Activated CD8-positive, alpha-beta memory T cell treated with anti-CD3 and anti-CD28 coated beads, Interleukin-2, amount 10 ng/mL, durations not matched to agents 7 days and 5 days (primary cell): ENCODE measurements around the gene EHBP1L1. TPM values are rescaled to one million over a fixed set of nuclear protein-coding genes. Genes with fewer than 3 reads are reported as not detected.

ENCODE experiments used
- ATAC-seq: fragments of 150-1000 bp; cut with Tn5 transposase; one replicate; pipeline ENCODE4 v1.10.0; 2021; ENCODE audit warnings: moderate library complexity
- CTCF ChIA-PET: fragments of 350-600 bp; sonication (Branson Sonifier 250); formaldehyde crosslinking; loops from one replicate; lab custom pipeline; 2021; ENCODE audit warnings: antibody characterized with exemption; lab: Charles Lee
- DNase-seq: peaks from one replicate; pipeline ENCODE4 v3.0.0-alpha.2; 2020
- H3K27ac Mint-ChIP-seq: one replicate; pipeline ENCODE4 v1.8.0; 2021; ENCODE audit warnings: mild to moderate bottlenecking, mixed read lengths
- H3K27me3 Mint-ChIP-seq: one replicate; pipeline ENCODE4 v1.8.0; 2021; ENCODE audit warnings: mixed read lengths
- H3K36me3 Mint-ChIP-seq: one replicate; pipeline ENCODE4 v1.8.0; 2021; ENCODE audit warnings: mild to moderate bottlenecking, mixed read lengths
- H3K4me1 Mint-ChIP-seq: one replicate; pipeline ENCODE4 v1.8.0; 2021; ENCODE audit warnings: mixed read lengths
- H3K4me3 Mint-ChIP-seq: one replicate; pipeline ENCODE4 v1.8.0; 2021; ENCODE audit warnings: mild to moderate bottlenecking, moderate library complexity, mixed read lengths
- H3K9me3 Mint-ChIP-seq: one replicate; pipeline ENCODE4 v1.8.0; 2022; ENCODE audit warnings: low read depth, mixed read lengths
- total RNA-seq, 2 experiments: library from RNA; stranded (reverse); gene quantifications; one replicate each; pipeline ENCODE4 v1.2.3, GENCODE V29; 2021

EHBP1L1 gene
- total RNA-seq, result 100 to 1,000 TPM; 138 to 140 TPM

DNA sequence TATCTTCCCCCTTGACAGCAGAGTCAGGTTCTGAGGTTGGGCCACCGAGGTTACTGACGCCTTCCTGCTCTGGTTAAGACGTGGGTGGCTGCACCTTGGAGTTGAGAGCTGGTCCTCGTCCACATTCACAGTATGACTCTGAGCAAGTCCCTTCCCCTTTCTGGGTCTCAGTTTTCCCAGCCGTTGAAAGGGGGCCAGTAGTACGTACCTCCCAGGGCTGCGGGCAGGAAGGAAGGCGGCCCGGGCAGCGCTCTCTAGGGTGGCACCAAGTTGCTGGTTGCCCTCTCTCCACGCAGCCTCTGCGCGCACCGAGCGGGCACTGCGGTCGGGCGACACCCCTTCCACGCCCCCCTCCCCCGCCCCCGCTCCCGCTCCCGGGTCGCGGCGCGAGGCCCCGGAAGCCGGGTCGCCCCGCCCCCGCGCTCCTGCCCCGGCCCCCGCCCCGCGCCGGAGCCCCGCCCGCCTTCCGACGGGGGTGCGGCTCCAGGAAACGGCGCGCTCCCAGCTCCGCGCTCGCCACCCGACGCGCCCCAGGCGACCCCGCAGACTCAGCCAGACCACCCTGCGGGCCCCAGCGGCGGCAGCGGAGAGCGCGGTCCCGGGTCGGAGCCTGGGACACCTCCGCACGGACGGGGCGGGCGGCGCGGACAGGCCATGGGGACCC lies at the start of gene EHBP1L1:
EHBP1L1 (plus strand) TSS at position 486 of the 664 bp plus-strand sequence. CDS start 250 bp downstream, outside the sequence.
- peak; percentile 89 for DNase-seq
- peak; percentile 40 for ATAC-seq
- Mint-ChIP-seq H3K27ac (peak within 1 kb of the TSS; percentile 91), H3K9me3 (no peaks in the 10 kb centered on the region), H3K27me3 (no peaks in the 10 kb centered on the region), H3K4me3 (peak within 1 kb of the TSS; percentile 84), H3K36me3 (peaks cover 15% of the 10 kb centered on the region), H3K4me1 (peaks cover 49% of the 10 kb centered on the region)
- CTCF ChIA-PET, result interaction anchor here (0.9 to 7.1 kb wide), 8 partner anchors 10 to 78 kb away, joined by 3 to 172 read pairs (median 4); partner anchors contain the start of genes KCNK7, MAP3K11 and PCNX3

DNA sequence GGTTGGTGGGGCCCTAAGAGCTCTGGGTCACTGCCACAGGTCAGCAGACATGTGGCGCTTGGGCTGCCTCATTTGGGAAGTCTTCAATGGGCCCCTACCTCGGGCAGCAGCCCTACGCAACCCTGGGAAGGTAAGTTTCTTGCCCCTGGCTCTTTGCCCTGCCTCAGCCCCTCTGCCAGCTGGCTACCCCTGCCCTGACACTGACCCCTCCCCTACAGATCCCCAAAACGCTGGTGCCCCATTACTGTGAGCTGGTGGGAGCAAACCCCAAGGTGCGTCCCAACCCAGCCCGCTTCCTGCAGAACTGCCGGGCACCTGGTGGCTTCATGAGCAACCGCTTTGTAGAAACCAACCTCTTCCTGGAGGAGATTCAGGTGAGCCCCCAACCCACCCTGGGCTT lies 49.1 kb upstream of the EHBP1L1 start:
- Mint-ChIP-seq H3K4me3 (peak overlapping the region; percentile 73), H3K27me3 (no peaks in the 10 kb centered on the region), H3K4me1 (peaks cover 44% of the 10 kb centered on the region), H3K36me3 (peaks cover 4% of the 10 kb centered on the region), H3K27ac (no peak overlapping the region), H3K9me3 (no peaks in the 10 kb centered on the region)
- ATAC-seq (no peak), DNase-seq (no peak)
- CTCF ChIA-PET, result interaction anchor here (1.0 to 4.3 kb wide), 4 partner anchors 14 to 135 kb away, joined by 3 to 31 read pairs (median 7); no protein-coding TSS in a partner anchor

DNA sequence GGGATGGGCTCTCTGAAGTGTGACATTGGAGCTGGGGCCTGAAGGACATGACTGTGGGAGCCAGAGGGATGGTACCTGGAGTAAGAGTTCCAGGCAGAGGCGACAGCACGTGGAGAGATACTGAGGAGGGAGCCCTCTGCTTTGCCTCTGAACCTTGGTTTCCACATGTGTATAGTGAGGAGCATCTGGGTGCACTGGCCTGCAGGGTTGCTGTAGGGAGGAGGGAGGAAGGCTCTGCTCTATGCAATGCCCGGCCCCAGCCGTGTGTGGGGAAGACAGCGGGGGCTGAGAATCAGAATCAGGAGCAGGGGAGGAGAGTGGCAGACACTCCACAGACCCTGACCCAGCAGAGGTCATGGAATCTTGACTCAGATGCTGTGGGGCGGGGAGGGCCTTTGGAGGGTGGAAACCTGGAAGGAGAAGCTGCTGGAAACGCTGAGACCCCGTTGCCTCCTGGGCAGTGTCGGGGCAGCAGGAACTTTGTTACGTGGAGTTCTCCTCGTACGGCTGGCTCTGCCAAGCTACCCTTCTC lies 47.0 kb upstream of the EHBP1L1 start:
- Mint-ChIP-seq H3K27me3 (no peaks in the 10 kb centered on the region), H3K27ac (no peak overlapping the region), H3K9me3 (no peaks in the 10 kb centered on the region), H3K4me1 (peaks cover 27% of the 10 kb centered on the region), H3K4me3 (no peak overlapping the region), H3K36me3 (peaks cover 7% of the 10 kb centered on the region)
- CTCF ChIA-PET, result interaction anchor here (1.1 to 2.2 kb wide), 3 partner anchors 12 to 20 kb away, joined by 3 to 5 read pairs (median 5); no protein-coding TSS in a partner anchor
- DNase-seq (no peak), ATAC-seq (no peak)

DNA sequence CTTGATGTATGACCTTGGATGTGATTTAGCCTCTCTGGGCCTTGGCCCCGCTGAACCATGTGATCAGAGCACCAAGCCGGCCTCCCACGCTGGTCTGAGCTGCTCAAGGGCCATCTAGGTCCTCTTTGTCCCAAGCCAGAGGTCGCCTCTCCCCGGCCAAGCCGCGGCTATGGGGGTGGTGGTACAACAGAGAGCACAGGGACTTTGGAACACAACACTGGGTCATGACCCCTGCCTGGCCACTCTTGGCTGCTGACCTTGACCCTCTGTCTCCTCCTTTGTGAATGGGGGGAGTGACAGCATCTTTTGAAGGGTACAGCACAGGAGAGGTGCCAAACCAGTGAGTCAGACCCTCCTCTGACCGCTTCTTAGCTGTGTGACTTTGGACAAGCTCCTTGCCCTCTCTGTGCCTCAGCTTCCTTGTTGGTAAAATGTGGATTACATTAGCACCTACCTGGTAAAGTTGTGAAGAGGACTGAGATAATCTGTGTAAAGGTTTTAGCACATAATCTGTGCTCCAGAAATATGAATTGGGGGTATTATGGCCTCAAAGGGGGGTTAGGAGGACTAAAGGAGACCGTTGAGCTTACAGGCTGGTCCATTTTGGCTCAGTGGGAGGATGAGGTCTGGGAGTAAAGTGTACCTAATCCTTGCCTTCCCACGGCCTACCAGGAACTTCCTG lies 46.2 kb upstream of the EHBP1L1 start:
- ATAC-seq, result no peak
- Mint-ChIP-seq H3K4me3 (no peak overlapping the region), H3K9me3 (no peaks in the 10 kb centered on the region), H3K4me1 (peaks cover 22% of the 10 kb centered on the region), H3K27ac (peak overlapping the region; percentile 56), H3K36me3 (peaks cover 7% of the 10 kb centered on the region), H3K27me3 (no peaks in the 10 kb centered on the region)
- CTCF ChIA-PET, result interaction anchor here (0.9 to 2.2 kb wide), 8 partner anchors 9 to 64 kb away, joined by 3 to 12 read pairs (median 3); partner anchors contain the start of gene EHBP1L1
- DNase-seq, result no peak

DNA sequence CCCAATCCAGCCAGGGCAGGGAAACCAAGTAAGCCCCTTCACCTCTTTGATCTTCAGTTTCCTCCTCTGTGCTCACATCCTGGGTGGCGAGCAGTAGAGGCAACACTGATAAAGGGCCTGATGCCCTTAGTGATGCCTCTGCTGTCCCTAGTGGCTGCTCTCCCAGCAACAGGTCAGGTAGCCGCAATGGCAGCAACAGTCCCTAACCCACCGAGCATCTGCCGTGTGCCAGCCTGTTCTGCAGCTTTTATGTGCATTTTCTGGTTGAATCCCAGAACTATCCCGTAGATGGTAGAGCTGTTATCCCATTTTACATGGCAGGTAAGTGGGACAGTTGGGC lies 45.7 kb upstream of the EHBP1L1 start:
- DNase-seq, result peak; percentile 53
- Mint-ChIP-seq H3K36me3 (peaks cover 7% of the 10 kb centered on the region), H3K27ac (peak overlapping the region; percentile 56), H3K27me3 (no peaks in the 10 kb centered on the region), H3K9me3 (no peaks in the 10 kb centered on the region), H3K4me3 (no peak overlapping the region), H3K4me1 (peaks cover 22% of the 10 kb centered on the region)
- ATAC-seq, result peak; percentile 48
- CTCF ChIA-PET, result interaction anchor here (0.9 to 2.0 kb wide), 5 partner anchors 8 to 64 kb away, joined by 3 to 12 read pairs (median 3); partner anchors contain the start of gene EHBP1L1

DNA sequence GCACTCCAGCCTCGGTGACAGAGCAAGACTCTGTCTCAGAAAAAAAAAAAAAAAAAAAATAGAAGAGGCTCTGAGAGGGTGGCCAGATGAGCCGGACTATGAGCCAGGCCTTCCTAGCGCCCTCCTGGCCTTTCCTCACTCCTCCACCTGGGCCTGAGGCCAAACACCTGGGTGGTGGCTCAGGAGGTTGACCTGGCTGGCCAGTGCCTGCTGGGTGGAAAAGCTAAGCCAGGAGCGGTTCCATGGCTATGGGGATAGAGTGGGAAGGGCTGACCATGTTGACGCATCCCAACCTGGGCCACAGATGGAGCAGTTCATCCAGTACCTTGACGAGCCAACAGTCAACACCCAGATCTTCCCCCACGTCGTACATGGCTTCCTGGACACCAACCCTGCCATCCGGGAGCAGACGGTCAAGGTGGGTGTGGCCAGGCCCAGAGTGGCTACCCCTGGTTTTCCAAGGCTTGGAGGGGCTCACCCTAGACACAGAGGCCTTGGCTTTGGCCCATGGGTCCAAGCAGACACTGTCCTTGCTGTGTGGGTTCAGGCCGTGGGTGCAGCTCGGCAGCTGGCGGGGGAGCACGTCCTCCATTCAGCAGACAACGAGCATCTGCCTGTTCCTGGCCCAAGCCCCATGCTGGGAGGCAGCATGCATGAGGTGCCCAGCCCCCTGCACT lies 43.3 kb upstream of the EHBP1L1 start:
- peaks cover 8% of the 10 kb centered on the region for H3K4me1 Mint-ChIP-seq
- no peak for ATAC-seq
- H3K27me3 Mint-ChIP-seq, result no peaks in the 10 kb centered on the region
- H3K9me3 Mint-ChIP-seq, result no peaks in the 10 kb centered on the region
- CTCF ChIA-PET, result no interaction called here
- peak; percentile 39 for DNase-seq
- H3K27ac Mint-ChIP-seq, result no peak overlapping the region
- H3K4me3 Mint-ChIP-seq, result no peak overlapping the region
- peaks cover 3% of the 10 kb centered on the region for H3K36me3 Mint-ChIP-seq

DNA sequence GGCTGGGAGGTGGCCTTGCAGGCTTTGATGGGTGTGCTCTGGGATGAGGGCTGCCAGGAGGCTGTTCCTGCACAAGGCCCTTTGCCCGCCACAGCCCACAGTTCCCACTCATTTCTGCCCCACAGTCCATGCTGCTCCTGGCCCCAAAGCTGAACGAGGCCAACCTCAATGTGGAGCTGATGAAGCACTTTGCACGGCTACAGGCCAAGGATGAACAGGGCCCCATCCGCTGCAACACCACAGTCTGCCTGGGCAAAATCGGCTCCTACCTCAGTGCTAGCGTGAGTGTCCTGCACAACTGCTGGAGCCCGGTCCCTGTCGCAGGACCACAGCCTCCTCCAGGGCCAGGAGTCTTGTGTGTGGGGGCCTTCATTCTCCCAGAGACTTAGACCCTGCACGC lies 40.8 kb upstream of the EHBP1L1 start:
- DNase-seq, result peak; percentile 41

DNA sequence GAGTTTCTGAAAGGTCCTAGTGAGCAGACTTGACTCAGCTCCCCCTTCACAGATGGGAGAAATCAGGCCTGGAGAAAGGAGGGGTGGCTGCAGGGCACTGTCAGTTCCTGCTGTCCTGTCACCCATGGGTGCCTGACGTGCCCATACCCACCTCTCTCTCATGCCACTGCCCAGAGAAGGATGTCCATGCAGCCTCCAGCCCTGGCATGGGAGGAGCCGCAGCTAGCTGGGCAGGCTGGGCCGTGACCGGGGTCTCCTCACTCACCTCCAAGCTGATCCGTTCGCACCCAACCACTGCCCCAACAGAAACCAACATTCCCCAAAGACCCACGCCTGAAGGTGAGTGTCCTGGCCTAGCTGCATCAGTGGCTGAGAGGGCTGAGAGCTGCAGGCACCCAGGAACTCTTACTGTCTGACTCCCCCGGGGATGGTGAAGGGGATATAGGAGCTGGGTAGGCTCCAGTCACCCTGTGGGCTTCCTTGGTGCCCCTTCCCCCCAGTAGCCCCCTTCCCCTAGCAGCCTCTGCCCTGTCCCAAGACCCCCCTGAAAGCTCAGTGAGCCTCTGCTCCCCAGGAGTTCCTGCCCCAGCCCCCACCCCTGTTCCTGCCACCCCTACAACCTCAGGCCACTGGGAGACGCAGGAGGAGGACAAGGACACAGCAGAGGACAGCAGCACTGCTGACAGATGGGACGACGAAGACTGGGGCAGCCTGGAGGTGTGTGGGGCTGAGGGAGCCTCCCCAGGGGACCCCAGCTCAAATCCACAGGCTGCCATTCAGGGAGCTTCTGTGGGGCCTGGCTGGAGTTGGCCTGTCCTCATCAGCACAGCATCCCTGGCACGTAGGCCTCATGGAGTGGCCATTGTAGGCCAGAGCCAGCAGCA lies 39.2 kb upstream of the EHBP1L1 start:
- CTCF ChIA-PET, result interaction anchor here (1.2 to 12.7 kb wide), 4 partner anchors 23 to 54 kb away, joined by 3 to 209 read pairs (median 6); partner anchors contain the start of genes FAM89B, KCNK7 and ZNRD2

More for the DNA sequence above, 40.8 kb upstream of the EHBP1L1 start:
- H3K36me3 Mint-ChIP-seq, result peaks cover 3% of the 10 kb centered on the region
- no peaks in the 10 kb centered on the region for H3K27me3 Mint-ChIP-seq
- ATAC-seq, result no peak
- no peak overlapping the region for H3K4me3 Mint-ChIP-seq
- H3K4me1 Mint-ChIP-seq, result peaks cover 1% of the 10 kb centered on the region
- no peak overlapping the region for H3K27ac Mint-ChIP-seq
- CTCF ChIA-PET, result interaction anchor here (12.7 kb wide), 1 partner anchor 55 kb away, joined by 209 read pairs; the partner anchor contains the start of gene KCNK7
- H3K9me3 Mint-ChIP-seq, result no peaks in the 10 kb centered on the region

DNA sequence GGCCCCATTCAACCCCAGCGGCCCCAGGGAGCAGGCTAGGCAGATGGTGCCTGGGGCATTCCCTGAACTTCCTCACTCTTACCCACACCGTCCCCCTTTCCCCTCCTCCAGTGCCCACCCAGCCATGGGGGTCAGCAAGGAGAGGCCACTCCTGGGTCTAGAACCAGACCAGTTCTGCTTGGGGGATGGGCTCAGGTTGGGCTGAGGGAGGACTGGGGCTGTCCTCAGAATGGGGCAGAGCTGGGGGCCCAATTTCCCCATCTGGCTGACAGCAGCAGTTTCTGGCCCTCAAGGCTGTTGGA lies 38.6 kb upstream of the EHBP1L1 start:
- H3K4me3 Mint-ChIP-seq, result no peak overlapping the region
- peaks cover 3% of the 10 kb centered on the region for H3K36me3 Mint-ChIP-seq
- H3K9me3 Mint-ChIP-seq, result no peaks in the 10 kb centered on the region
- H3K27ac Mint-ChIP-seq, result no peak overlapping the region
- H3K27me3 Mint-ChIP-seq, result no peaks in the 10 kb centered on the region
- CTCF ChIA-PET, result interaction anchor here (1.2 to 12.7 kb wide), 4 partner anchors 22 to 53 kb away, joined by 3 to 209 read pairs (median 6); partner anchors contain the start of genes FAM89B, KCNK7 and ZNRD2
- ATAC-seq (no peak), DNase-seq (no peak)
- peaks cover 8% of the 10 kb centered on the region for H3K4me1 Mint-ChIP-seq

More for the DNA sequence above, 39.2 kb upstream of the EHBP1L1 start:
- Mint-ChIP-seq H3K27ac (no peak overlapping the region), H3K4me1 (peaks cover 5% of the 10 kb centered on the region), H3K4me3 (no peak overlapping the region), H3K27me3 (no peaks in the 10 kb centered on the region), H3K36me3 (peaks cover 3% of the 10 kb centered on the region), H3K9me3 (no peaks in the 10 kb centered on the region)
- no peak for DNase-seq
- no peak for ATAC-seq

DNA sequence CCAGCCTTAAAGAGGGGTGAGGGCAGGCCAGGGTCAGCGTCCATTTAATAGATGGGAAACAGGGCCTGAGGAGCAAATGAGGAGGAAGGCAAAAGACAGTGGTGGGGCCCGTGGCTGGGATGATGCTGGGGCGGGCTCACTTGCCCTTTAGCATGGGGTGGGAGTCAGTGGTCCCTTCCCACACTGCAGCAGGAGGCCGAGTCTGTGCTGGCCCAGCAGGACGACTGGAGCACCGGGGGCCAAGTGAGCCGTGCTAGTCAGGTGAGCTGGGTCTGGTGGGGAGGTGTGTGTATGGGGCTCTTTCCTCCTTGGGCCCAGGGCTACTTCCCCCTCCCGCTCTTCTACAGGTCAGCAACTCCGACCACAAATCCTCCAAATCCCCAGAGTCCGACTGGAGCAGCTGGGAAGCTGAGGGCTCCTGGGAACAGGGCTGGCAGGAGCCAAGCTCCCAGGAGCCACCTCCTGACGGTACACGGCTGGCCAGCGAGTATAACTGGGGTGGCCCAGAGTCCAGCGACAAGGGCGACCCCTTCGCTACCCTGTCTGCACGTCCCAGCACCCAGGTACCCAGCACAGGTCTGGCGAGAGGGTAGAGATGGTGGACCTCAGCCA lies 38.1 kb upstream of the EHBP1L1 start:
- Mint-ChIP-seq H3K36me3 (peaks cover 4% of the 10 kb centered on the region), H3K27ac (no peak overlapping the region), H3K4me3 (no peak overlapping the region), H3K27me3 (no peaks in the 10 kb centered on the region), H3K9me3 (no peaks in the 10 kb centered on the region), H3K4me1 (peaks cover 8% of the 10 kb centered on the region)
- ATAC-seq (no peak), DNase-seq (no peak)
- CTCF ChIA-PET, result interaction anchor here (1.6 to 19.4 kb wide), 4 partner anchors 8 to 53 kb away, joined by 3 to 388 read pairs (median 107); partner anchors contain the start of genes FAM89B, KCNK7, LTBP3 and ZNRD2

DNA sequence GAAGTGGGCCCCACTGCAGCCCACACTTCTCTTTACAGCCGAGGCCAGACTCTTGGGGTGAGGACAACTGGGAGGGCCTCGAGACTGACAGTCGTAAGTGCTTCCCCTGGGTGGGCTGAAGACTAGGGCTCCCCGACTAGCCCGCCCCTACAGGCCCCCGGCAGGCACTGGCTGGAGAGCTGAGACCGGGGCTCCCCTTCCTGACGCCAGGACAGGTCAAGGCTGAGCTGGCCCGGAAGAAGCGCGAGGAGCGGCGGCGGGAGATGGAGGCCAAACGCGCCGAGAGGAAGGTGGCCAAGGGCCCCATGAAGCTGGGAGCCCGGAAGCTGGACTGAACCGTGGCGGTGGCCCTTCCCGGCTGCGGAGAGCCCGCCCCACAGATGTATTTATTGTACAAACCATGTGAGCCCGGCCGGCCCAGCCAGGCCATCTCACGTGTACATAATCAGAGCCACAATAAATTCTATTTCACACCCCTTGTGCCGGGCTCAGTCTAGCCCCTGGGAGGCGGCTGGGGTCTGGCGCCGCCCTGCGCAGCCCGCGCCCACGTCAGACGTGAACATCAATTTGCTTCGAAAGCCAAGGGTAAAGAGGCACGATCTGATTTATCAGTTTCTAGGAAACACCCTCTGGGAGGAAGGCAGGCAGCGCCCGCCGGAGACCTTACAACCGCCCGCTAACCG lies 37.5 kb upstream of the EHBP1L1 start:
- CTCF ChIA-PET, result interaction anchor here (0.6 to 19.4 kb wide), 4 partner anchors 9 to 85 kb away, joined by 3 to 388 read pairs (median 106); partner anchors contain the start of genes FAM89B, KCNK7, LTBP3 and ZNRD2
- DNase-seq (peak; percentile 40), ATAC-seq (no peak)
- H3K36me3 Mint-ChIP-seq, result peaks cover 2% of the 10 kb centered on the region
- H3K27me3 Mint-ChIP-seq, result no peaks in the 10 kb centered on the region
- H3K9me3 Mint-ChIP-seq, result no peaks in the 10 kb centered on the region
- H3K27ac Mint-ChIP-seq, result no peak overlapping the region
- H3K4me1 Mint-ChIP-seq, result peaks cover 8% of the 10 kb centered on the region
- H3K4me3 Mint-ChIP-seq, result no peak overlapping the region
